GM10266 (cell line): ENCODE results near the gene SYT3.
"Not testable (repeated sequence)": the region's sequence is repeated elsewhere in the genome, so short reads cannot be mapped to it uniquely, and the experiment has no call there.

Experiments used
- DNase-seq: peaks from one replicate; pipeline ENCODE4 v3.0.0; 2012; ENCODE audit errors: extremely low spot score
- CTCF ChIP-seq: IDR thresholded peaks from 2 replicates; pipeline ENCODE4 v1.5.1; 2012; ENCODE audit warnings: mild to moderate bottlenecking, low read depth; ENCODE audit not compliant: control insufficient read depth, insufficient read depth; ENCODE audit errors: missing control alignments

Gene SYT3

DNA sequence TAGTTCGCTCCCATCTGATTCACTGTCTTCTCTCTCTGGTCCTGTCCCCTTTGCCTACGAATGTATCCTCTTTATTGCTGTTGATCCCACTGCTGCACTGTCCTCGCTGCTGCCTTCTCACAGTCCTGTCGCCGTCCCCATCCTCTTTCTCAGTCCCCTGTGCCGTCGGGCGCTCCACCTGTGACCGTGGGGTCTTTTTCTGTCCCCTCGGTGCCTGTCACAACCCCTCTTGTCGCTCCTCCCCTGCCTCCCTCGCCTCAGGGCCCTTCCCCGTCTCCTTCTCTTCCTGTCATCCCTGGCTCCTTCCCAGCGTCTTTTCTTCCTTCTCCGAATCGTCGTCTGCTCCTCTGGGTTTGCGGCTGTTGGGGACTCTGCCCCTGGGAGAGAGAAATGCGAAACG, 32.3 kb downstream of the SYT3 start:
- TF ChIP-seq CTCF: no peak
- DNase-seq: no peak

GRCh38 chr19:50606059-50606836, 33.4 kb downstream of the SYT3 start:
- DNase-seq: not testable (repeated sequence)

DNA sequence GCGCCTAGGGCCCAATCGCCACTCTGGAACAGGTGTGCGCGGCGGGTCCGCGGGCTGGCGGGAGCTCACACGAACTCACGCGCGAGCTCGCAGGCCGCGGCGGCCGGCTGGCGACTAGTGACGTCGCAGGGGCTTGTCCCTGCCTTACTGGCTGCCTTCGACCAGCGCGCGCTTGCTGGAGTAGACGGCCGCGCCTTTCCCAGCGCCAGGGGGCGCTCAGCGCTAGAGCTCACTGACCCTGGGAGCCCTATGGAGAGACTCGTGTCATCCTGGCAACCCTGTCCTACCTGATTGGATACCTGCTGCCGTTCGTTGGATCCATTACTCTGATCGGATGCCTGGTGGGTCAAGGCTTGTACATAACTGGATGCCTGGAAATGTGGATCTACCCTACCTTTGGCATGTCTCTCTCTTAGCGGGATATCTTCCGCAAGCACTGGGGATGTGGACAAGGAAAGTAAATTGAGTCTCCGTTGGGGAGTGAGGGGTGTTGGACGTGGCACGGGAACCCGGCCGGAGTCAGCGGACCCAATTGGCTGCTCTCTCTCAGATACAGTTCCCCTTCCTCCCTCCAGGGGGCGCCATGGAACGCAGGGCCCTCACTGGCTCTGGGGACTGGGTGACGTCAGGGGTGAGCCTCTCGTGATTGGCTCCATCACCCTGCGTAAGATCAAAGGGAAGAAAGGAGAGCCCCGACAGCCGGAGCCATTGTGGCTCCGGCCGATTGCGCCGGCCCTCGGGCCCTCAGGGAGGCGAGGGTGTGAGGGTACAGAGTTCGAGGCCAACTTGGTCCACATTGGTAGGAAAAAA, 35.2 kb downstream of the SYT3 start:
- DNase-seq: not testable (repeated sequence)

GRCh38 chr19:50602935-50603334, 36.7 kb downstream of the SYT3 start:
- no peak for TF ChIP-seq CTCF
- no peak for DNase-seq

DNA sequence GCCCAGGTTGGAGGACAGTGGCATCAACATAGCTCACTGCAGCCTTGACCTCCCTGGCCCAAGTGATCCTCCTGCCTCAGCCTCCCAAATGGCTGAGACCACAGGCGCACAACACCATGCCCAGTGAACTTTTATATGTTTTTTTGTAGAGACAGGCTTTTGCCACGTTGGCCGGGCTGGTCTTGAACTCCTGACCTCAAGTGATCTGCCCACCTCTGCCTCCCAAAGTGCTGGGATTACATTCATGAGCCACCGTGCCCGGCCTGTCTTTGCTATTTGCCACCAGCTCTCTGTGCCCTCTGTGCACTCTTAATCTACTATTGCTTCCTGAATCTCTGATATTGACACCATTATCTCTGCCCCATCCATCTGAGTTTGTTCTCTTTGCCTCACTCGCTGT, 37.2 kb downstream of the SYT3 start:
- DNase-seq: no peak
- TF ChIP-seq CTCF: no peak

GRCh38 chr19:50602089-50602422, 37.6 kb downstream of the SYT3 start:
- no peak for TF ChIP-seq CTCF
- DNase-seq: no peak

GRCh38 chr19:50601407-50602088, 38.1 kb downstream of the SYT3 start:
- no peak for DNase-seq
- no peak for TF ChIP-seq CTCF

- DNase-seq: no peak
- no peak for TF ChIP-seq CTCF
Measured at GRCh38 chr19:50599427-50599826, 40.3 kb downstream of the SYT3 start.
